ENCODE measurements around the gene GALNT10.

The GALNT10 gene

DNA sequence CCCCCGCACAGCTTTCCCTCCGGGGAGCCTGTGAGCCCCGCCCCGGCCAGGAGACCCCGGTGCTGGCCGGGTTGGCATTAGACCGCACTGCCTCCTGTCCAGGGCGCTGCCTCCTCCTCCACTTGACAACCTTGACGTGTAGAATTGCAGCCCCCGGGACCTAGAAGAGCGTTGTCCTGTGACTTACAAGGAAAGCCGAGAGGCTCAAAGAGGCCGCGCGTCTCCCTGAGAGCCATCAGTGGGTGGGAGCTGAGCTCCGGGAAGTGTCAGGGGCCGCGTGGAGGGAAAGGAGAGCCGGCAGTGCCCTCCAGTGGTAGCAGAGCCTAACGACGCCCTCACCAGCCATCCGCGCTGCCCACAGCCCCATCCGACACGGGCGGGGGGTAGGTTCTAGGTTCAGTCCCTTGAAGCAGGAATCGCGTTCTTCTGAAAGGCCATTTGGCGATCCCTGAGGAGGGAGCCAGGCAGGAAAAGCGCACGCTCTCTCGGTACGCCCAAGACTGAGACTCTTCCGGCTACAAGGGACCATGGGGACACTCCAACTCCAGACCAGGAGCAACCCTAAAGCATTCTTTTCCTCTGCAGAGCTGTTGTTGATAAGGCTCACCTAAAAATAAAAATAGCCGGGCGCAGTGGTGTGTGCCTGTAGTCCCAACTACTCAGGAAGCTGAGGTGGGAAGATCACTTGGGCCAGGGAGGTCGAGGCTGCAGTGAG is 214.7 kb downstream of the GALNT10 start:
- Histone ChIP-seq H3K27me3 (ENCODE audit: insufficient read depth, poor library complexity, severe bottlenecking) (no peaks in the 10 kb centered on the region), H3K4me3 (replicated peaks; ENCODE audit: insufficient read depth, low read length) (peak overlapping the region; percentile 16), H3K27ac (replicated peaks) (no peak overlapping the region)
- TF ChIP-seq POLR2AphosphoS5 (IDR thresholded peaks at IDR 0.05; ENCODE audit: low read depth), result no peak
- TF ChIP-seq, protein P1, sequence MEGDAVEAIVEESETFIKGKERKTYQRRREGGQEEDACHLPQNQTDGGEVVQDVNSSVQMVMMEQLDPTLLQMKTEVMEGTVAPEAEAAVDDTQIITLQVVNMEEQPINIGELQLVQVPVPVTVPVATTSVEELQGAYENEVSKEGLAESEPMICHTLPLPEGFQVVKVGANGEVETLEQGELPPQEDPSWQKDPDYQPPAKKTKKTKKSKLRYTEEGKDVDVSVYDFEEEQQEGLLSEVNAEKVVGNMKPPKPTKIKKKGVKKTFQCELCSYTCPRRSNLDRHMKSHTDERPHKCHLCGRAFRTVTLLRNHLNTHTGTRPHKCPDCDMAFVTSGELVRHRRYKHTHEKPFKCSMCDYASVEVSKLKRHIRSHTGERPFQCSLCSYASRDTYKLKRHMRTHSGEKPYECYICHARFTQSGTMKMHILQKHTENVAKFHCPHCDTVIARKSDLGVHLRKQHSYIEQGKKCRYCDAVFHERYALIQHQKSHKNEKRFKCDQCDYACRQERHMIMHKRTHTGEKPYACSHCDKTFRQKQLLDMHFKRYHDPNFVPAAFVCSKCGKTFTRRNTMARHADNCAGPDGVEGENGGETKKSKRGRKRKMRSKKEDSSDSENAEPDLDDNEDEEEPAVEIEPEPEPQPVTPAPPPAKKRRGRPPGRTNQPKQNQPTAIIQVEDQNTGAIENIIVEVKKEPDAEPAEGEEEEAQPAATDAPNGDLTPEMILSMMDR (IDR thresholded peaks at IDR 0.05; ENCODE audit: insufficient read depth, low read length), result peak; percentile 70
- peak; percentile 12 to 67 for DNase-seq (ENCODE audit: low read depth in 1 of 2, low spot score in 1 of 2)

DNA sequence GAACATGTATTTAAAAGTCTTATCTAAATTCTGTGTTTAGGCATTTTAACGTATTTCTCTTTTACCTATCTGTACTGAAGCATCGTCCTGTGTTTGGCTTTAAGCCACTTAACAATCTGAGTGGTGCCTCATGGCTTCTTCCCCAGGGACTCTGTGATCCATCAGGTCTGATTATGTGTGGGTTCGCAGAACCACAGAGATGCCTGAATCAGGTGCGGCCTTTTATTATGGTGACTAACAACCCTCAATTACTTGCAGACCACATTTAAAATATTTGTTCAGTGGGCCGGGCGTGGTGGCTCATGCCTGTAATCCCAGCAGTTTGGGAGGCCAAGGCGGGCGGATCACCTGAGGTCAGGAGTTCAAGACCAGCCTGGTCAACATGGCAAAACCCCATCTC is 215.7 kb downstream of the GALNT10 start:
- TF ChIP-seq, protein P1 (IDR thresholded peaks at IDR 0.05; ENCODE audit: insufficient read depth, low read length), result no peak
- TF ChIP-seq GABPA (IDR thresholded peaks at IDR 0.05; ENCODE audit: low read depth) (no peak), SPI1 (IDR thresholded peaks at IDR 0.05; ENCODE audit: borderline replicate concordance, low read depth) (no peak), POLR2AphosphoS5 (IDR thresholded peaks at IDR 0.05; ENCODE audit: low read depth) (no peak)
- TF ChIP-seq, protein P2, sequence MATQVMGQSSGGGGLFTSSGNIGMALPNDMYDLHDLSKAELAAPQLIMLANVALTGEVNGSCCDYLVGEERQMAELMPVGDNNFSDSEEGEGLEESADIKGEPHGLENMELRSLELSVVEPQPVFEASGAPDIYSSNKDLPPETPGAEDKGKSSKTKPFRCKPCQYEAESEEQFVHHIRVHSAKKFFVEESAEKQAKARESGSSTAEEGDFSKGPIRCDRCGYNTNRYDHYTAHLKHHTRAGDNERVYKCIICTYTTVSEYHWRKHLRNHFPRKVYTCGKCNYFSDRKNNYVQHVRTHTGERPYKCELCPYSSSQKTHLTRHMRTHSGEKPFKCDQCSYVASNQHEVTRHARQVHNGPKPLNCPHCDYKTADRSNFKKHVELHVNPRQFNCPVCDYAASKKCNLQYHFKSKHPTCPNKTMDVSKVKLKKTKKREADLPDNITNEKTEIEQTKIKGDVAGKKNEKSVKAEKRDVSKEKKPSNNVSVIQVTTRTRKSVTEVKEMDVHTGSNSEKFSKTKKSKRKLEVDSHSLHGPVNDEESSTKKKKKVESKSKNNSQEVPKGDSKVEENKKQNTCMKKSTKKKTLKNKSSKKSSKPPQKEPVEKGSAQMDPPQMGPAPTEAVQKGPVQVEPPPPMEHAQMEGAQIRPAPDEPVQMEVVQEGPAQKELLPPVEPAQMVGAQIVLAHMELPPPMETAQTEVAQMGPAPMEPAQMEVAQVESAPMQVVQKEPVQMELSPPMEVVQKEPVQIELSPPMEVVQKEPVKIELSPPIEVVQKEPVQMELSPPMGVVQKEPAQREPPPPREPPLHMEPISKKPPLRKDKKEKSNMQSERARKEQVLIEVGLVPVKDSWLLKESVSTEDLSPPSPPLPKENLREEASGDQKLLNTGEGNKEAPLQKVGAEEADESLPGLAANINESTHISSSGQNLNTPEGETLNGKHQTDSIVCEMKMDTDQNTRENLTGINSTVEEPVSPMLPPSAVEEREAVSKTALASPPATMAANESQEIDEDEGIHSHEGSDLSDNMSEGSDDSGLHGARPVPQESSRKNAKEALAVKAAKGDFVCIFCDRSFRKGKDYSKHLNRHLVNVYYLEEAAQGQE (IDR thresholded peaks at IDR 0.05; ENCODE audit: insufficient replicate concordance, low read depth), result no peak

DNA sequence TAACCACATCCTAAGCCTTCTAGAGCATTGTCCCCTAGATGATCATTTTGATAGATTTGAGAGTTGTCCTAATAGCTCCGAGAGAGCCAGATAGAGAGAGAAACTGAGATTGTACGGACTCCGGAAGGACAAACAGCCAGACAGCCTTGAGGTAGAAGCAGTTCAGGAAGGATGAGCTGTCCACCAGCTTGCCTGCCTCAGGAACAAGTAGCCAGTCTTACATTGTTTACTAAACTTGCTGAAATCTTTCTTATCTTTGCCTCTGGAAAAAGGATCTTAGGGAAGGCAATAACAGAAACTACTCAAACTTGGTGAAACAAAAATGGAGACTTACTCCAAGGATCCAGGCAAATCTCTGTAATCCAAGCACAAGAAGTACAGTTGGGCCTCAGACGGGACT is 216.3 kb downstream of the GALNT10 start:
- no peak overlapping the region for H3K27ac ChIP-seq (replicated peaks)

More for the DNA sequence above, 215.7 kb downstream of the GALNT10 start:
- Histone ChIP-seq H3K27ac (replicated peaks) (no peak overlapping the region), H3K27me3 (ENCODE audit: insufficient read depth, poor library complexity, severe bottlenecking) (no peaks in the 10 kb centered on the region), H3K4me3 (replicated peaks; ENCODE audit: insufficient read depth, low read length) (no peak overlapping the region)
- DNase-seq (ENCODE audit: low read depth in 1 of 2, low spot score in 1 of 2), result no peak

More for the DNA sequence above, 216.3 kb downstream of the GALNT10 start:
- no peak for DNase-seq (ENCODE audit: low read depth in 1 of 2, low spot score in 1 of 2)
- no peaks in the 10 kb centered on the region for H3K27me3 ChIP-seq (ENCODE audit: insufficient read depth, poor library complexity, severe bottlenecking)
- no peak for TF ChIP-seq SPI1 (IDR thresholded peaks at IDR 0.05; ENCODE audit: borderline replicate concordance, low read depth)
- no peak for TF ChIP-seq GABPA (IDR thresholded peaks at IDR 0.05; ENCODE audit: low read depth)
- TF ChIP-seq, protein P1 (IDR thresholded peaks at IDR 0.05; ENCODE audit: insufficient read depth, low read length), result no peak
- TF ChIP-seq, protein P2 (IDR thresholded peaks at IDR 0.05; ENCODE audit: insufficient replicate concordance, low read depth), result no peak
- TF ChIP-seq POLR2AphosphoS5 (IDR thresholded peaks at IDR 0.05; ENCODE audit: low read depth), result no peak
- no peak overlapping the region for H3K4me3 ChIP-seq (replicated peaks; ENCODE audit: insufficient read depth, low read length)

All from HL-60 (cell line).